HCT116 (cell line): Measurements from ENCODE around the gene ALK.

Experiments
- CEBPB ChIP-seq: IDR thresholded peaks from 2 replicates; pipeline ENCODE4 v1.6.1; 2012; ENCODE audit warnings: low read depth
- EGR1 ChIP-seq: IDR thresholded peaks from 2 replicates; pipeline ENCODE4 v1.6.1; 2012; ENCODE audit warnings: low read depth
- ELF1 ChIP-seq: IDR thresholded peaks from 2 replicates; pipeline ENCODE4 v1.6.1; 2012; ENCODE audit warnings: low read depth, borderline replicate concordance
- EZH2 ChIP-seq: fragments of 200-600 bp; sonication (generic); IDR thresholded peaks from 2 replicates; pipeline ENCODE4 v1.6.1; 2017; ENCODE audit warnings: antibody characterized with exemption, mixed run types
- POLR2A ChIP-seq: IDR thresholded peaks from 2 replicates; pipeline ENCODE4 v1.7.0; 2011; ENCODE audit warnings: borderline replicate concordance; ENCODE audit not compliant: insufficient read depth, insufficient read length; ENCODE audit errors: extremely low read depth
- POLR2AphosphoS5 ChIP-seq: IDR thresholded peaks from 2 replicates; pipeline ENCODE4 v1.6.1; 2011; ENCODE audit warnings: mild to moderate bottlenecking, low read depth, low read length, moderate library complexity
- SIN3A ChIP-seq: IDR thresholded peaks from 2 replicates; pipeline ENCODE4 v1.6.1; 2012; ENCODE audit warnings: low read depth
- SP1 ChIP-seq: IDR thresholded peaks from 2 replicates; pipeline ENCODE4 v1.6.1; 2012; ENCODE audit warnings: low read depth
- YY1 ChIP-seq: IDR thresholded peaks from 2 replicates; pipeline ENCODE4 v1.6.1; 2011; ENCODE audit warnings: low read length, low read depth, moderate library complexity, mild to moderate bottlenecking; ENCODE audit not compliant: insufficient replicate concordance; ENCODE audit errors: extremely low read depth
- ZFX ChIP-seq: fragments of 450-650 bp; IDR thresholded peaks from 2 replicates; pipeline ENCODE4 v1.6.1; 2017
- TF ChIP-seq, protein P1 (sequence below), 3 experiments: fragments of 200-600 bp in 1 of 3; sonication (generic) in 1 of 3; IDR thresholded peaks in 2 of 3; conservative IDR thresholded peaks in 1 of 3; 2 replicates each; pipeline ENCODE4 v1.5.1; 2012 to 2017; ENCODE audit warnings: low read depth in 2 of 3, low read length in 2 of 3, antibody characterized with exemption in 1 of 3, borderline replicate concordance in 1 of 3, control low read depth in 1 of 3, mild to moderate bottlenecking in 1 of 3, mixed read lengths in 1 of 3, mixed run types in 1 of 3, moderate library complexity in 1 of 3; ENCODE audit not compliant: insufficient read depth in 1 of 3
- TF ChIP-seq, protein P2 (sequence below): IDR thresholded peaks from 2 replicates; pipeline ENCODE4 v1.6.1; 2012
- TF ChIP-seq, protein P3 (sequence below): IDR thresholded peaks from 2 replicates; pipeline ENCODE4 v1.6.1; 2012; ENCODE audit warnings: low read depth
- TF ChIP-seq, protein P4 (sequence below): IDR thresholded peaks from 2 replicates; pipeline ENCODE4 v1.6.1; 2011; ENCODE audit warnings: mild to moderate bottlenecking, low read length, moderate library complexity; ENCODE audit not compliant: insufficient replicate concordance; ENCODE audit errors: extremely low read depth

DNA sequence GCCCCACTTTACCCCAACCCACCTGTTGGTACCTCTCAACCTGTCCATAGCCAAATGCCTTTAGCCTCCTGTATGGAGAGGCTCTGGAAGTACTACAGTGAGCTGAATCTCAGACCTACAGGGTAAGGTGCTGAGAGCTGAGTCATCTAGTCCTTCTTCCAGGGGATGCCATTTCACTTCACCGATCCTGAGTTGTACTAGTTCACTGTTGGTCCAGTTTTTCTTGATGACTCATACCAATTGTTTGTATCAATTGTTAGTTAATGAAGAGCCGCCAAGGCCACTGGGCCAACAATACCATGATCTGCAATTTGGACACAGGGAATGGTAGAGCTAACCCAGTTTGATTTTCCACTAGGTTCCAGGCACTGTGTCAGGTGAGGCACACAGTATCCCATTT is 549.2 kb downstream of the ALK start:
- TF ChIP-seq, protein P1, sequence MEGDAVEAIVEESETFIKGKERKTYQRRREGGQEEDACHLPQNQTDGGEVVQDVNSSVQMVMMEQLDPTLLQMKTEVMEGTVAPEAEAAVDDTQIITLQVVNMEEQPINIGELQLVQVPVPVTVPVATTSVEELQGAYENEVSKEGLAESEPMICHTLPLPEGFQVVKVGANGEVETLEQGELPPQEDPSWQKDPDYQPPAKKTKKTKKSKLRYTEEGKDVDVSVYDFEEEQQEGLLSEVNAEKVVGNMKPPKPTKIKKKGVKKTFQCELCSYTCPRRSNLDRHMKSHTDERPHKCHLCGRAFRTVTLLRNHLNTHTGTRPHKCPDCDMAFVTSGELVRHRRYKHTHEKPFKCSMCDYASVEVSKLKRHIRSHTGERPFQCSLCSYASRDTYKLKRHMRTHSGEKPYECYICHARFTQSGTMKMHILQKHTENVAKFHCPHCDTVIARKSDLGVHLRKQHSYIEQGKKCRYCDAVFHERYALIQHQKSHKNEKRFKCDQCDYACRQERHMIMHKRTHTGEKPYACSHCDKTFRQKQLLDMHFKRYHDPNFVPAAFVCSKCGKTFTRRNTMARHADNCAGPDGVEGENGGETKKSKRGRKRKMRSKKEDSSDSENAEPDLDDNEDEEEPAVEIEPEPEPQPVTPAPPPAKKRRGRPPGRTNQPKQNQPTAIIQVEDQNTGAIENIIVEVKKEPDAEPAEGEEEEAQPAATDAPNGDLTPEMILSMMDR (IDR thresholded peaks at IDR 0.05 in 2 of 3, conservative IDR thresholded peaks at IDR 0.05 in 1 of 3; ENCODE audit: borderline replicate concordance in 1 of 3, insufficient read depth in 1 of 3, low read depth in 2 of 3, low read length in 2 of 3), result no peak
- TF ChIP-seq POLR2A (no peak), EZH2 (no peak), EGR1 (no peak), SP1 (no peak), YY1 (no peak), ELF1 (no peak), SIN3A (no peak), ZFX (no peak), POLR2AphosphoS5 (no peak), CEBPB (no peak)
- TF ChIP-seq, protein P2, sequence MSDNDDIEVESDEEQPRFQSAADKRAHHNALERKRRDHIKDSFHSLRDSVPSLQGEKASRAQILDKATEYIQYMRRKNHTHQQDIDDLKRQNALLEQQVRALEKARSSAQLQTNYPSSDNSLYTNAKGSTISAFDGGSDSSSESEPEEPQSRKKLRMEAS, result no peak
- TF ChIP-seq, protein P3, sequence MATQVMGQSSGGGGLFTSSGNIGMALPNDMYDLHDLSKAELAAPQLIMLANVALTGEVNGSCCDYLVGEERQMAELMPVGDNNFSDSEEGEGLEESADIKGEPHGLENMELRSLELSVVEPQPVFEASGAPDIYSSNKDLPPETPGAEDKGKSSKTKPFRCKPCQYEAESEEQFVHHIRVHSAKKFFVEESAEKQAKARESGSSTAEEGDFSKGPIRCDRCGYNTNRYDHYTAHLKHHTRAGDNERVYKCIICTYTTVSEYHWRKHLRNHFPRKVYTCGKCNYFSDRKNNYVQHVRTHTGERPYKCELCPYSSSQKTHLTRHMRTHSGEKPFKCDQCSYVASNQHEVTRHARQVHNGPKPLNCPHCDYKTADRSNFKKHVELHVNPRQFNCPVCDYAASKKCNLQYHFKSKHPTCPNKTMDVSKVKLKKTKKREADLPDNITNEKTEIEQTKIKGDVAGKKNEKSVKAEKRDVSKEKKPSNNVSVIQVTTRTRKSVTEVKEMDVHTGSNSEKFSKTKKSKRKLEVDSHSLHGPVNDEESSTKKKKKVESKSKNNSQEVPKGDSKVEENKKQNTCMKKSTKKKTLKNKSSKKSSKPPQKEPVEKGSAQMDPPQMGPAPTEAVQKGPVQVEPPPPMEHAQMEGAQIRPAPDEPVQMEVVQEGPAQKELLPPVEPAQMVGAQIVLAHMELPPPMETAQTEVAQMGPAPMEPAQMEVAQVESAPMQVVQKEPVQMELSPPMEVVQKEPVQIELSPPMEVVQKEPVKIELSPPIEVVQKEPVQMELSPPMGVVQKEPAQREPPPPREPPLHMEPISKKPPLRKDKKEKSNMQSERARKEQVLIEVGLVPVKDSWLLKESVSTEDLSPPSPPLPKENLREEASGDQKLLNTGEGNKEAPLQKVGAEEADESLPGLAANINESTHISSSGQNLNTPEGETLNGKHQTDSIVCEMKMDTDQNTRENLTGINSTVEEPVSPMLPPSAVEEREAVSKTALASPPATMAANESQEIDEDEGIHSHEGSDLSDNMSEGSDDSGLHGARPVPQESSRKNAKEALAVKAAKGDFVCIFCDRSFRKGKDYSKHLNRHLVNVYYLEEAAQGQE, result no peak
- TF ChIP-seq, protein P4, sequence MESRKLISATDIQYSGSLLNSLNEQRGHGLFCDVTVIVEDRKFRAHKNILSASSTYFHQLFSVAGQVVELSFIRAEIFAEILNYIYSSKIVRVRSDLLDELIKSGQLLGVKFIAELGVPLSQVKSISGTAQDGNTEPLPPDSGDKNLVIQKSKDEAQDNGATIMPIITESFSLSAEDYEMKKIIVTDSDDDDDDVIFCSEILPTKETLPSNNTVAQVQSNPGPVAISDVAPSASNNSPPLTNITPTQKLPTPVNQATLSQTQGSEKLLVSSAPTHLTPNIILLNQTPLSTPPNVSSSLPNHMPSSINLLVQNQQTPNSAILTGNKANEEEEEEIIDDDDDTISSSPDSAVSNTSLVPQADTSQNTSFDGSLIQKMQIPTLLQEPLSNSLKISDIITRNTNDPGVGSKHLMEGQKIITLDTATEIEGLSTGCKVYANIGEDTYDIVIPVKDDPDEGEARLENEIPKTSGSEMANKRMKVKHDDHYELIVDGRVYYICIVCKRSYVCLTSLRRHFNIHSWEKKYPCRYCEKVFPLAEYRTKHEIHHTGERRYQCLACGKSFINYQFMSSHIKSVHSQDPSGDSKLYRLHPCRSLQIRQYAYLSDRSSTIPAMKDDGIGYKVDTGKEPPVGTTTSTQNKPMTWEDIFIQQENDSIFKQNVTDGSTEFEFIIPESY, result no peak
